GM15510 (cell line): ENCODE data around the gene SLC4A4.

Experiments
- POLR2A ChIP-seq: IDR thresholded peaks from 3 replicates; pipeline ENCODE4 v1.6.1; 2011; ENCODE audit warnings: borderline replicate concordance; ENCODE audit not compliant: insufficient read length; ENCODE audit errors: extremely low read depth

The SLC4A4 gene

DNA sequence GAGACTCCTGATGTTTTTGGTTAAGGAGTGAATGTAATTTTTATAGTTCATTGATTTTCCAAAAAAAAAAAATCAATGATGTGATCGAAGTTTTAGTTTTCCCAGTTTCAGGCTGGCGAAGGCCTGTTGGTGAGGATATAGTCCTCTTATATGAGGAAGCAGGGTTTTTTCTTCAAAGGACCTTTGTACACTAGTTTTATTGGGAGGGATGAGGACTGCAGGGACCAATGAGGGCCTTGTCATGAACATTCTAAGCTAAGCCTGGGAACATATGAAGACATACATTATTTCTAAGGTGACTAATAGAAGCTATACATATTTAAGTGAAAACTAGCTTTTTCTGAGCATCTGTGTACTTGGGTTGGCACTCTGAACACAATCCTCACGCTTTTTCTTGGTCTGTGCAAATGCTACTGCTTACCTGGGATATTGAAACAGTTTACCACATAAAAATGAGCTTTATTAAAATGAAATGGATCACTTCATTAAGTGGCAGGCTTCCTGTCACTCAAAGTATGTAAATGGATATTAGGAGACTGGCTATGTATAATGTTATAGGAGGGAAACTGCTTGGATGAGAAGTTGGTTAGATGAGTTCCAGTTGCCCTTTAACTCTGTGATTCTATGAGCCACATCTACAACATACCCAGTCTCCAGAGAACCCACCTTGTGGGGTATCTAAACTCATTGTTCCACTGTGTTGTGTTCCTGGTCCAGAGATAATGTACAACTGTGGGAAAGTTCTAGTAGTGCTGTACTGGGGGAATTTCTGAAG is 43.5 kb downstream of the SLC4A4 start:
- no peak for TF ChIP-seq POLR2A

DNA sequence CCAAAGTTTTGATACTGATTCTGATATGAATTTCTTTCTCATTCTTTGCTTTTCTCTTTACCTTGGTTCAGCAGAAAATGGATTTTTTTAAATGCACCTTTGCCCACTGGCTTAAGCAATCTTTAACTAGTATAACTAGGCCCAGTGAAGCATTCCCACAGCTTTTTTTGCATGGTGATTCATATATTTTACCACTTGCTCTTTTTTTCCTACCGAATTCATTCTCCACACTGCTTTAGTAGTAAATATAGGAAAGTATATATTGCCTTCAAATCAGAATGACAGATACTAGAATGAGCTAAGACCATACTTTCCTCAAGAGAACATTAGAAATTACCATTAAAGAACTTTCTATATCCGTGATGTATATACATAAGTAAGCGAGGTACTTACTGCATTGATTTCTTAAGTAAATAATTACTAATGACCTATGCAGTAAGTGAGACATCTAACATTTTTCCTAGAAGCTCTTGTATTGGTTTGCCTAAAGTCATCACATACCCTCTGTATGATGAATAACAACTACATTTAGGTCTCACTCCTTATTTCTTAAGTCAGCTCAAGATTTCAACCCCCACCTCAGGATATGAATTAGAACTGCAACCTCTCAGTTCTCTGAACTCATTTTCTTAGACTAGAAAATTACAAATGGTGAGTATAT is 44.2 kb downstream of the SLC4A4 start:
- TF ChIP-seq POLR2A: no peak

DNA sequence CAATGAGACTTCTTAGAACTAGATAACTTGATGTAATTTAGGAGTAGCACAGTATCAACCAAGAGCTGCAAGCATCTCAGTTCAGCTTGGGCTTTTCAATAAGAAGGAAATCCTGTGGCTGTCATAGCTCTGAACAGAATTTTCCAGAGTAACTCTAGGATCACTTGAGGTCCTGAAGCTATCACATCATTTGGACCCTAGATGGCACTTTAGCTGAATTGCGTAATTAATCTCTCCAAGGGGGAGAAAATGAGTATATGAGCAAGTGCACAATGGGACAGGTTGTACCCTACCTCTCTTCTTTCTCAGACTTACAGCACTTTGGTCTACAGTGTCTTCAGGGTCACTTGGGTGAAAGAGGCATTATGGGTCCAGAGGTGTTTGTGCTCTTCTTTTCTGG is 45.2 kb downstream of the SLC4A4 start:
- TF ChIP-seq POLR2A: no peak

DNA sequence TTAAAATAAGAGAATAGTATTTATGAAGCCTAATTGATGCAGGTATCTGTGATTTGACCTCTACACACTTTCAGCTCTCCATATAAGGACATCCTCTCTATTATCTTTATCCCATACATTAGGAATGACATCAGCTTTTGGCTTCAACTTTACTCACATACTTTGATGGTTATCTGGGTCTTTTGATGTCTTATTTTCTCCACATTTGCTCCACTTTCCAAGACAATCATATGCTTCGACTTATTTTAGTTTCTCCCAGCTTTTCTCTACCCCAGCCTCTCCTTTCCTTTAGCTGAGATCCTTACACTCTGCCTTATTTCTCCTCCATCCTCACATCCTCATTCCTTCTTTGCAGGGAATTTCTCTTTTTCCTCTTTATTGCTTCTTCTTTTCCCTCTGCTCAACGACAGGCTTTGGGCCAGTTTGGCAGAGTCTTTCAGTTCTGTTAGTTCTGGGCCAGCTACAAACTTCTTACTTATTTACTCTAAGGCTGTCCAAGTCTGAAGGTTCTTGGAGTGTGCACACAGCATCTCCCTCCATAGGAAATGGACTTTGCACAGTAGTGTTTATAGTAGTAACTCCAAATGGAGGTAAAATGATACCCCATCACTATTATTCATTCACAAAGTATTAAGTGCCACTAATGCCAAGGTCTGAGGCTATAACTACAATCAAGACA is 50.5 kb downstream of the SLC4A4 start:
- TF ChIP-seq POLR2A: no peak

DNA sequence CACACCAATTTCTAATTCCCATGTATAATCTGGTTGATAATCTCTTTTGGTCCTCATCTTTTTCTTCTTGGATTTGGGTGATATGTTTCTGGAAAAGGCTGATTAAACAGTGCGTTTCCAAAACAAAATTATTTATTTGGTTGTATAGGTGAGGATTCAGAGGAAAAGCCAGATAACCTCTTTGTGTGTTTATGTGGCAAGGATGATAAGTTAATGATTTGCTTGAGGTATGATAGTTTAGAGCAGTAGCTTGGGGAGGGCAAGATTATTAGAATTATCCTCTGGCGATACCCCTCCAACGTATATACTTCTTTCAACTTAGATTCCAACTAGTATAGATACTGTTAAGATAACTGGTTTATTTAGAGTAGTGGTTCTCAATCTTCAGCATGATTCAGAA is 53.3 kb downstream of the SLC4A4 start:
- TF ChIP-seq POLR2A: no peak

DNA sequence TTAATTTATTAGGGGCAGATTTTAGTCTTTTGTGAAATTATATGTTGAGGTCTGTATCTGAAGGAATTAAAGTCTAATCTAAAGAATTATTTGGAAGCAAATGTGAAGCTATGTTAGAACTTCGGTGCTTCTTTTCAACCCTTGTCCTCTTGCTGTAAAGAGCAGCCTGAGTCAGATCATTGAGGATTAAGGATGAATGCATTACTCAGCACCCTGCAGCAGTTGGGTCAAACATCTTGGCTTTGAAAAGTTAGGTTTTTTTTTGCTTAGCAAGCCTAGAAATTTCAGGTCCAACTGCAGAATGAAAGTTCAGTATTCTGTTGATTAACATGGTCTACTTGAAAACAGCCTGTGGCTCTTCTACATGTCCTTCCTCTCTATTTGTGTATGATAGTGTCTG is 57.6 kb downstream of the SLC4A4 start:
- no peak for TF ChIP-seq POLR2A

DNA sequence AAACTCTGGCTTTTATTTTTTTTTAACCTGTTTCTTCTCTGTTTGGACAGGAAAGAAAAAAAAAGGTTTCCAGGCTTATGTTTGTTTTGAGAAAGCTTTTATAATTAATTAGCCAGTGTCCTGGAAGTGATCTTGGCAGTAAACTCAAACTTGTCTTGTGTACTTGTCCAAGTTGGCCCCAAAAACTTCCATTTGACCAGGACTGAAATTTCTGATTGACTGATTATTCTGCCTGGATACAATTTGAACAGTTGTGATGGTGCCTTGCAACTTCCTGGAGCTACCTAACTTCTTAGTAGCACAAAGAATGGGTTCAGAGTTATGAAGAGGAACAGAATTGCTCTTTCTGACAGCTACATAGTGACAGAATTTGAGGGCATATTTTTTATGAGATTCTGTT is 62.0 kb downstream of the SLC4A4 start:
- TF ChIP-seq POLR2A: no peak

DNA sequence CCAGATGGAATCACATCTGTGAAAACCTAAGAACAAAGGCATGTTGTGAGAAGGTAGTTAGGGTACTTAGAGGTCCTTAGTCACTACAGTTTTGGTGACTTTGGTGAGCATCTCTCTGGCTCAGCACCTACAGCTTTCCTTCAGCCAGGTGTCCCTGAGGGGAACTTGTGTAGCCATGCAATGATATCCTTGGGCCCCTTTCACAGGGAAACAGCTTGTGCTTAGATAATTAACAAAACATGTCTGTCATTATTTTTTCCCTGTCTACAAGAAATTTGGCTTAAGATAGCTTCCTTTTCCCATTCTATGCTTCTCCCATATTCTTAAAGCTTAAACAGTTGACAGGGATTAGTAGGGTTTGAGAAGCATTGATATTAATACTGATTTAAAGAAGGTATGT is 63.8 kb downstream of the SLC4A4 start:
- TF ChIP-seq POLR2A: no peak

DNA sequence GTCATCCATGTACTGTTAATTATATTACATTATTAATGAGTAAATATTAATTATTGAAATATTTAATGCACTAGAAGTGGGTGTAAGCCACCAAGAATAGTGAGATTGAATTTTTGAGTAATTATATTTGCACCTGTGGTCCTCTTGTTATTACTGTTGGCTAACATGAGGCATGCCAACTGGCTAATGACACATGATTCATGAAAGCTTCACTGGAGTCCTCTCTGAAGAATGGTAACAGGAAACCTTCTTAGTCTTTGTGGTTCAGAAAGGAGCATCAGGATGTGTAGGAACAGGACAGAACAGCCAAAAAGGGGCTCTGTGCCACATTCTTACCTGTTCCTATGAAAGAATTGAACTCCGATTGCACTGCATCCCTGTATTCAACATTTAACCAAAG is 65.2 kb downstream of the SLC4A4 start:
- no peak for TF ChIP-seq POLR2A

DNA sequence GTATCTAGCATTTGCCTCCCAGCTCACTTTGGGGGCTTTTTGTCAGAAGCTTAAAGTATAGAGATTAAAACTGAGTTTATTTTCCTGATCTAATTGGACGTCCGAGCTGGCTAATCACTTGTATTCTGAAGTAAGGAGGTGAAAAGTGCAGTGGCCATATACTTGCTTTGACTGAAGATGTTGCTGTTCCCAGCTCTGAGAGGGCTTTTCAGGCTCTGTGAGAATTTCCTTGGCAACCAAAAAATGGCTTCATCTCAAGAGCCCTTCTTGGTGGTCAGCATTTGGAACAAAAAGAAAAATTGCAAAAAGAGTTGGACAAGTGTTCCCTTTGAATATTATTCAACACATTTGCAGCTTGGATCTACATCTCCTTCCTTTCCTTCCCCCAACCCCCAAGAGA is 67.0 kb downstream of the SLC4A4 start:
- TF ChIP-seq POLR2A: no peak

DNA sequence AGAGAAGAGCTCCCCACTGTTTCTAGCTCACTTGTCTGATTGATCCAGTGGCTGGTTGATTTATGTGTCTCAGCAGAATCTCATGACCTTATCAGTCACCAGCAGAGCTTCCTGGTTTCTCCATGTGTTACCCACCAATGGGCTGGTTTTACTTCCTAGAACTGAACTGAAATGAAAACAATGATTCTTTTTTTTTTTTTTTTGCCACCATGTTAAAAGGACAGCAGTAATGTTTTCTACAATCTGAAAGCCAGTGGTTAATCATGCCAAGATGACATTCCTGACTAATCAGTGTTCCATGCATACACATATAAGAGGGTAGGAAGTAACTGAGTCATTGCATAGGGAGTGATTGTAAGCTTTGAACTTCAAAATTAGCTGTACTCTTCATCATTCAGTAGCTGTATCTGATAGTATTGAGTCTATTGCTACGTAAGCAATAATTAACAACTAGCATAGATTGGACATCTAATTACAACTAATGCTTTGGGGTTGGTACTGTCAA is 67.7 kb downstream of the SLC4A4 start:
- TF ChIP-seq POLR2A: no peak

DNA sequence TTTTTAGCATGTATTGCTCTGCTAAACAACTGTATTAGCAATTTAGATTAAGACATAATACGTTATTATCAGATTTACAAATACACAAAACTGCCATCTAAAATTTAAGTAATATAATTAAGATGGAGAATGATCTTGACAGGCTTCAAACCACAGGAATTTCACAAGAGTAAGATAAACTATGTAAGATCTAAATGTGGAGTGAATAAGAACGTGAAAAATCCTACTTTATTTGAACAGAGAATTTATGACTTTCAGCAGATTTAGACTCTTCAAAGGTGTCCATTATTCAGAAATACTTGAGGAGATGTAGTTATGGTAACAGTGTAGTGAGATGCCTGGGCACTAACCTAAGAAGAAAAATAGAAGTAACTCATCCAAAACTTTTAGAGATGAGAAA is 73.2 kb downstream of the SLC4A4 start:
- no peak for TF ChIP-seq POLR2A

DNA sequence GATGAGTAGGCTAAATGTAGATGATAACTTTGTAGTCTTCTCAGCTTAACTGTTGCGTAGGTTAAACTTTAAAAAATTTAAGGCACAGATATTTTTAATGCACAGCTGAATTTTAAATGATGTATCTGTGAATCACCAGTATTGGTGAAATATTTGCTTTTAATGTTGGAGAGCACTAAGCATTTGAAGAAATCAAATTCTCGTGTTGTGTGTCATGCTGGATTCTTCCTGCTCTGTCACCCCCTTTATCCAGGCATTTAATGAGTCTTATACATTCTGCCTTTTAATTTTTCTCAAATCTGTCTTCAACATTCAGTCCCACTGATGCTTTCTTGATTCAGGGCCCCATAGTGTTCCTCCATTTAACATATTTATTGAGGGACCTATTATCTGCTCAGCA is 76.7 kb downstream of the SLC4A4 start:
- no peak for TF ChIP-seq POLR2A

DNA sequence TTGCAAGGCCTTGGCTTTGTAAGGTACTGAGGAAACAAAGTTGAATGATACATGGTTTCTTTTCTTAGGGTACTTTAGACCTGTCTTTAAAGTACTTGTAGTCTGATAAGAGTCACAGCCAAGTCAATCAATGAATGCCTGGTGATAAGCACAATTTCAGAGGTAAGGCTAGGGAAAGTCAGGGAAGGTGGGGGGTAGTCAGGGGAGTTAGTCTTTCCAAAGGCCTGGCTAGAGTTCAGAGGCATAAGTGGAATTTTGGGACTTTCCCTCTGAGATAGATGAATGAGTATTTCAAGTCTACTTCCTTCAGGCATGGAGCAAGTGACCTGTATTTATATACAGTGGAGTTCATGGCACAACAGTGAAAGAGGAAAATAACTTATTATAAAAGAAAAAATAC is 78.3 kb downstream of the SLC4A4 start:
- no peak for TF ChIP-seq POLR2A

DNA sequence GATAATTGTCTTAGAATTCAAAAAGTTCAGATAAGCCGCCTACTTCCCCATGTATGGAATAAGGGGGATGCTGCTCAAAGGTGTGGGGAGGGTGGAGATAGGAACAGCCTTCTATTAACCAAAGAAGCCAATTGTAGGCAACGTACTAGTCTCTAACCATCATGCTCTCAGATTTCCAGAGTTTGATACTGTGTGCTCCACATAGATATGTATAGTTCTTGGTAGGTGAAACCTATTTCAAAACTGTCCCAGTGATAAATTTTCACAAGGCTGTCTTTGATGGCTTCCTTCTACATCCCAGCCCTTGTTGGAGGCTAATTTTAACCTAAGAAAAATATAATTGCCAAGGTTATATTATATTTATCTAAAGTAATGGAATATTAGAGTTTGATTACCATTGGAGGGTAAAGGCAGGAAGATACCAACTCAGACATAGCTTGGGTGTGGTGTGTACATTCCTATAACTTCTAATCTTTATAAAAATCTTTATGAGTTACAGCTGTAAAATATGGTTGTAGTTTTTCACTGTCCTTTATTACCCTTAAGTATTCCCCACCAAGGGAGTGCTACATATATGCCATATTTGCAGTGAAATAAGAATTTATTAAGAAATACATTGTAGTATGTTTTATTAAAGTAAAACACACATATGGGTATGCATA is 87.7 kb downstream of the SLC4A4 start:
- no peak for TF ChIP-seq POLR2A
